Osteoblast (primary cell): ENCODE measurements around the gene CRLF2. TPM values are rescaled to one million over a fixed set of nuclear protein-coding genes. Genes with fewer than 3 reads are reported as not detected.
"Not testable (repeated sequence)": the region's sequence is repeated elsewhere in the genome, so short reads cannot be mapped to it uniquely, and the experiment has no call there.

Experiments
- DNase-seq: peaks from one replicate; pipeline ENCODE4 v3.0.0; 2011; ENCODE audit warnings: low spot score, mixed read lengths; ENCODE audit not compliant: insufficient read length; ENCODE audit errors: missing footprints
- H2AFZ ChIP-seq: 2 replicates; pipeline ENCODE4 v1.6.0; 2011; ENCODE audit warnings: mild to moderate bottlenecking, low read length
- H3K27ac ChIP-seq: 2 replicates; pipeline ENCODE4 v1.5.1; 2011; ENCODE audit warnings: mild to moderate bottlenecking, low read depth, low read length, moderate library complexity
- H3K27me3 ChIP-seq: 2 replicates; pipeline ENCODE4 v1.6.0; 2012; ENCODE audit warnings: mild to moderate bottlenecking, control low read depth, inconsistent platforms, low read length, moderate library complexity; ENCODE audit not compliant: insufficient read depth
- H3K36me3 ChIP-seq: 2 replicates; pipeline ENCODE4 v1.5.1; 2011; ENCODE audit warnings: mild to moderate bottlenecking, low read length, control low read depth, moderate library complexity; ENCODE audit not compliant: insufficient read depth
- H3K4me1 ChIP-seq: 2 replicates; pipeline ENCODE4 v1.5.1; 2011; ENCODE audit warnings: mild to moderate bottlenecking, low read length, control low read depth, moderate library complexity; ENCODE audit not compliant: insufficient read depth
- H3K4me2 ChIP-seq: 2 replicates; pipeline ENCODE4 v1.6.0; 2011; ENCODE audit warnings: mild to moderate bottlenecking, low read length; ENCODE audit not compliant: insufficient read depth
- H3K4me3 ChIP-seq: fragments of 200-600 bp; sonication (generic); 3 replicates; pipeline ENCODE4 v1.5.1; 2012; ENCODE audit warnings: mild to moderate bottlenecking, low read length, inconsistent platforms; ENCODE audit not compliant: insufficient read depth
- H3K79me2 ChIP-seq: 2 replicates; pipeline ENCODE4 v1.6.0; 2012; ENCODE audit warnings: mild to moderate bottlenecking, low read length, control low read depth, inconsistent platforms; ENCODE audit not compliant: insufficient read depth
- H3K9me3 ChIP-seq: 2 replicates; pipeline ENCODE4 v1.5.1; 2011; ENCODE audit warnings: low read depth, low read length, control low read depth
- H4K20me1 ChIP-seq: 2 replicates; pipeline ENCODE4 v1.6.0; 2012; ENCODE audit warnings: mild to moderate bottlenecking, low read length, control low read depth; ENCODE audit not compliant: insufficient read depth
- total RNA-seq: library from RNA; depleted of rRNA; stranded (reverse); fragments of >200 nt; gene quantifications from 2 replicates; pipeline ENCODE4 v1.2.3, GENCODE V29; 2012
- TF ChIP-seq, protein P1 (sequence below): IDR thresholded peaks from 2 replicates; pipeline ENCODE4 v1.5.1; 2011; ENCODE audit warnings: mild to moderate bottlenecking, low read depth, low read length, moderate library complexity; ENCODE audit errors: extremely low read depth

The CRLF2 gene
- total RNA-seq, 1 donor, result 1.1 TPM

DNA sequence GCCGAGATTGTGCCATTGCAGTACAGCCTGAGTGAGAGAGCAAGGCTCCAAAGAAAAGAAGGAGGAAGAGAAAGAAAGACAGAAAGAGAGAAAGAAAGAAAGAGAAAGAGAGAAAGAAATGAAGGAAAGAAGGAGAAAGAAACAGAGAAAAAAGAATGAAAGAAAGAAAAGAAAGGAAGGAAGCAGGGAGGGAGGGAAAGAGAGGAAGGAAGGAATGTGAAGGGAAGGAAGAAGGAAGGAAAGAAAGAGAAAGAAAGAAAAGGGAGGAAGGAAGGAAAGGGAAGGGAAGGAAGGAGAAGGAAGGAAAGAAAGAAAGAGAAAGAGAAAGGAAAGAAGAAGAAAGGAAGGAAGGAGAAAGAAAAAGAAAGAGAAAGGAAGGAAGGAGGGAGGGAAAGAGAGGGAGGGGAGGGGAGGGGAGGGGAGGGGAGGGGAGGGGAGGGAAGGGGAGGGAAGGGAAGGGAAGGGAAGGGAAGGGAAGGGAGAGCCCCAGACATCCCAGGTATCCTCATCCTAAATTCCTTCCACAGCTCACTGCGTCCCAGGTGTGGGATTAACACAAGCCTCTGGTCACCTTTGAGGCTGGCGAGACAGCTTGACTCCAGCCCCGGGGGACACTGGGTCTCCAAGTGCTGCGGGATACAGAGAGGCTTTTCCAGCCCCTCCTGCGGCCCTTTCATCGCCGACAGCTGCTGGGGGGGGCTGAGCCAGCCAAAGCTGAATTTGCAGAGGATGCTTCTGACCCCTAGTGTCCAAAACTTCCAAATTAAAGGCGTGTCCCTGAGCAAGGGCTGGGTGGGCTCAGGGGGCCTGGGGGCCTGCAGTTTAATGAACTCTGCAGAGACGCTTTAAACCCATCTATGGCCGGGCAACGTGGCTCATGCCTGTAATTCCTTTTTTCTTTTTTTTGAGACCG lies 32.0 kb upstream of the CRLF2 start:
- TF ChIP-seq, protein P1, sequence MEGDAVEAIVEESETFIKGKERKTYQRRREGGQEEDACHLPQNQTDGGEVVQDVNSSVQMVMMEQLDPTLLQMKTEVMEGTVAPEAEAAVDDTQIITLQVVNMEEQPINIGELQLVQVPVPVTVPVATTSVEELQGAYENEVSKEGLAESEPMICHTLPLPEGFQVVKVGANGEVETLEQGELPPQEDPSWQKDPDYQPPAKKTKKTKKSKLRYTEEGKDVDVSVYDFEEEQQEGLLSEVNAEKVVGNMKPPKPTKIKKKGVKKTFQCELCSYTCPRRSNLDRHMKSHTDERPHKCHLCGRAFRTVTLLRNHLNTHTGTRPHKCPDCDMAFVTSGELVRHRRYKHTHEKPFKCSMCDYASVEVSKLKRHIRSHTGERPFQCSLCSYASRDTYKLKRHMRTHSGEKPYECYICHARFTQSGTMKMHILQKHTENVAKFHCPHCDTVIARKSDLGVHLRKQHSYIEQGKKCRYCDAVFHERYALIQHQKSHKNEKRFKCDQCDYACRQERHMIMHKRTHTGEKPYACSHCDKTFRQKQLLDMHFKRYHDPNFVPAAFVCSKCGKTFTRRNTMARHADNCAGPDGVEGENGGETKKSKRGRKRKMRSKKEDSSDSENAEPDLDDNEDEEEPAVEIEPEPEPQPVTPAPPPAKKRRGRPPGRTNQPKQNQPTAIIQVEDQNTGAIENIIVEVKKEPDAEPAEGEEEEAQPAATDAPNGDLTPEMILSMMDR, result no peak

DNA sequence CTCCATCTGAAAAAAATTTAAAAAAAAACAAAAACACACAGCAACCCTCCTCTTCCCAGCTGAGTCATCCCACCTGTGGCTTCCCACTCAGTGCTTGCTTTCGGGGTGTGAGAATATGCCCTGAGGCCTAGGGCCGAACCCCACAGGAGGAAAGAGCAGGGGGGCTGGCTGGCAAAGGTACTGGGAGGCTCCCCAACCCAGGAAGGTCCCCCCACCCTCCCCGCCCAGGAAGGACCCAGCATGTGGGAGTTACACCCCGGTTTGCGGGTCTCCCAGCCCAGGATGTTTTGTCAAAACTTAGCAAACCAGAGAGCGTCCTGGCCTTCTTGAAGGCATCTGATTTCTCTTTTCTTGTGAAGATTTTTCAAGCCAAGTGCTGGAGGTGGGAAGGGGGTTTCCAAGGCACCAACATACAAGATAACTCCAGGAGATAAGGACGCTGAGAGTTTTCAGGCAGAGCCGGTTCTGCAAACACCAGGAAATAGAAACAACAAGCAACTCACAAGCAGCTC lies 30.5 kb upstream of the CRLF2 start:
- Histone ChIP-seq H3K36me3 (no peaks in the 10 kb centered on the region), H3K4me3 (no peak overlapping the region), H3K4me1 (no peaks in the 10 kb centered on the region), H3K27ac (no peak overlapping the region), H3K27me3 (no peaks in the 10 kb centered on the region), H3K4me2 (no peak overlapping the region), H2AFZ (no peak overlapping the region), H3K9me3 (no peaks in the 10 kb centered on the region), H4K20me1 (no peaks in the 10 kb centered on the region), H3K79me2 (no peaks in the 10 kb centered on the region)
- peak; percentile 68 for DNase-seq
- TF ChIP-seq, protein P1, result no peak

More for the DNA sequence above, 32.0 kb upstream of the CRLF2 start:
- H4K20me1 ChIP-seq, result no peaks in the 10 kb centered on the region
- H3K36me3 ChIP-seq, result no peaks in the 10 kb centered on the region
- H3K27ac ChIP-seq, result no peak overlapping the region
- no peak overlapping the region for H3K4me3 ChIP-seq
- no peaks in the 10 kb centered on the region for H3K4me1 ChIP-seq
- no peaks in the 10 kb centered on the region for H3K27me3 ChIP-seq
- DNase-seq, result peak; percentile 47
- H3K4me2 ChIP-seq, result no peak overlapping the region
- H3K79me2 ChIP-seq, result no peaks in the 10 kb centered on the region
- H3K9me3 ChIP-seq, result no peaks in the 10 kb centered on the region
- H2AFZ ChIP-seq, result no peak overlapping the region

DNA sequence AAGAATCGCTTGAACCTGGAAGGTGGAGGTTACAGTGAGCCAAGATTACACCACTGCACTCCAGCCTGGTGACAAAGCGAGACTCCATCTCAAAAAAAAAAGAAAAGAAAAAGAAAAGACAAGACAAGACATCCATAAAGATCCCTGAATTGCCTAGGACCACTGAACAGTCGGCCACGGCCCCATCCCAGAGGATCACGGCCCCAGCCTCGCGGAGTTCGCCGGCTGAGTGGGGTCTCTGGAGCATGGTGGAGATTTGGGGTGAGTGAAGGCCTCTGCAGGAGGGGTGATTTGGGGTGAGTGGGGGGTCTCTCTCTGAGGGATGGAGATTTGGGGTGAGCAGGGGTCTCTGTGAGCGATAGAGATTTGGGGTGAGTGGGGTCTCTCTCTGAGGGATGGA lies 28.1 kb upstream of the CRLF2 start:
- not testable (repeated sequence) for H3K79me2 ChIP-seq, H3K4me3 ChIP-seq, H2AFZ ChIP-seq, H3K9me3 ChIP-seq, H3K36me3 ChIP-seq, H3K27me3 ChIP-seq, DNase-seq, H3K27ac ChIP-seq, H3K4me2 ChIP-seq, H4K20me1 ChIP-seq, H3K4me1 ChIP-seq

DNA sequence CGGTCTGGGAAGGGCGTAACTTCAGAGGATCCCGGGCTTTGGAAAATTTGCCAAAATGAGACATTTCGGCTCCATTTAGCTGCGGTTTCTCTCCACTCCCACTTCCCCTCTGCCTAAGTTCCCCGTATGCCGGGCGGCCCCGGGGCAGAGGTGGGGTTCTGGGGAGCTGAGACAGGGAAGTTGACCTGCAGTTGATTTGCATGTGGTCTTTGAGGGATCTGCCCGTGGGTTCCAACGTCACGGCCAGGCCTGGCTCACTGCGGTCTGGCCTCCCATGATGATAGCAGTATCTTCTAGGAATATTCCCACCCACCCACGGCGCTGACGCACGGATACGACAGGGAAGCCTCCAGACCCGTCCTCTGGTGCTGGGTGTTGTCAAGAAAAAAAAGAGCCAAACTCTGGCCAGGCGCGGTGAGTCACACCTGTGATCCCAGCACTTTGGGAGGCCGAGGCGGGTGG lies 27.3 kb upstream of the CRLF2 start:
- no peaks in the 10 kb centered on the region for H3K27me3 ChIP-seq
- H4K20me1 ChIP-seq, result no peaks in the 10 kb centered on the region
- no peak overlapping the region for H3K4me2 ChIP-seq
- H3K4me3 ChIP-seq, result no peak overlapping the region
- H3K27ac ChIP-seq, result no peak overlapping the region
- no peaks in the 10 kb centered on the region for H3K79me2 ChIP-seq
- no peak for DNase-seq
- no peaks in the 10 kb centered on the region for H3K36me3 ChIP-seq
- H3K9me3 ChIP-seq, result no peaks in the 10 kb centered on the region
- no peak overlapping the region for H2AFZ ChIP-seq
- TF ChIP-seq, protein P1, result no peak
- H3K4me1 ChIP-seq, result no peaks in the 10 kb centered on the region
